PC-3 (cell line): ENCODE measurements around the gene FNDC5. TPM values are rescaled to one million over a fixed set of nuclear protein-coding genes. Genes with fewer than 3 reads are reported as not detected.

Source experiments
- ATAC-seq: fragments of 200-7000 bp; cut with Tn5 transposase; 2 replicates; pipeline ENCODE4 v1.9.1; 2020; ENCODE audit warnings: mild to moderate bottlenecking, moderate library complexity
- BruUV-seq: library from RNA; stranded (reverse); fragments of 400-500 nt; replicated peaks from 2 replicates; lab custom pipeline; 2021; lab: Mats Ljungman, UMichigan
- CTCF ChIA-PET: fragments of 300-600 bp; sonication (Branson Sonifier 250); formaldehyde crosslinking; loops from one replicate; lab custom pipeline; 2022; ENCODE audit warnings: antibody characterized with exemption; lab: Charles Lee
- POLR2A ChIA-PET: fragments of 300-600 bp; sonication (Branson Sonifier 250); formaldehyde crosslinking; loops from one replicate; lab custom pipeline; 2022; ENCODE audit warnings: antibody characterized with exemption; ENCODE audit not compliant: unreplicated experiment; lab: Charles Lee
- DNase-seq: peaks from one replicate; pipeline ENCODE4 v3.0.0-alpha.2; 2015
- H2AFZ ChIP-seq: fragments of 300-600 bp; sonication (generic); 2 replicates; pipeline ENCODE4 v1.6.0; 2016; ENCODE audit warnings: antibody characterized with exemption, low read length
- H3F3A ChIP-seq: fragments of 300-600 bp; sonication (generic); one replicate; pipeline ENCODE4 v1.6.0; 2017; ENCODE audit warnings: antibody characterized with exemption, low read length, control low read depth, mild to moderate bottlenecking; ENCODE audit not compliant: unreplicated experiment
- H3K27ac ChIP-seq: fragments of 300-600 bp; sonication (generic); 2 replicates; pipeline ENCODE4 v1.5.1; 2016; ENCODE audit warnings: mild to moderate bottlenecking, low read length
- H3K27me3 ChIP-seq: fragments of 300-600 bp; sonication (generic); 2 replicates; pipeline ENCODE4 v1.6.1; 2016; ENCODE audit warnings: low read length, mixed read lengths
- H3K36me3 ChIP-seq: fragments of 300-600 bp; sonication (generic); 2 replicates; pipeline ENCODE4 v1.6.1; 2016; ENCODE audit warnings: low read depth, mixed run types, low read length, mixed read lengths
- H3K4me1 ChIP-seq: fragments of 300-600 bp; sonication (generic); 2 replicates; pipeline ENCODE4 v1.5.1; 2016; ENCODE audit warnings: low read length; ENCODE audit not compliant: insufficient read depth
- H3K4me2 ChIP-seq: fragments of 300-600 bp; sonication (generic); 2 replicates; pipeline ENCODE4 v1.6.0; 2016; ENCODE audit warnings: low read length
- H3K4me3 ChIP-seq: fragments of 300-600 bp; sonication (generic); 2 replicates; pipeline ENCODE4 v1.5.1; 2016; ENCODE audit warnings: mild to moderate bottlenecking, low read length, mixed read lengths
- H3K79me2 ChIP-seq: fragments of 300-600 bp; sonication (generic); 2 replicates; pipeline ENCODE4 v1.6.1; 2017; ENCODE audit warnings: low read length, mixed read lengths
- H3K9ac ChIP-seq: fragments of 300-600 bp; sonication (generic); 2 replicates; pipeline ENCODE4 v1.6.0; 2016; ENCODE audit warnings: mild to moderate bottlenecking, low read length
- H3K9me2 ChIP-seq: fragments of 300-600 bp; sonication (generic); replicated peaks from 2 replicates; pipeline ENCODE4 v1.6.1; 2016; ENCODE audit warnings: mixed run types, low read length, mixed read lengths
- H3K9me3 ChIP-seq: fragments of 300-600 bp; sonication (generic); 2 replicates; pipeline ENCODE4 v1.6.1; 2016; ENCODE audit warnings: low read length, mixed read lengths
- H4K20me1 ChIP-seq: fragments of 300-600 bp; sonication (generic); 2 replicates; pipeline ENCODE4 v1.6.1; 2016; ENCODE audit warnings: low read length, mixed read lengths
- CTCF ChIP-seq: fragments of 300-600 bp; sonication (generic); conservative IDR thresholded peaks from 2 replicates; pipeline ENCODE4 v1.5.1; 2017; ENCODE audit warnings: antibody characterized with exemption, low read depth, mild to moderate bottlenecking, low read length
- EZH2 ChIP-seq: fragments of 300-600 bp; sonication (generic); IDR thresholded peaks from one replicate; pipeline ENCODE4 v1.6.1; 2017; ENCODE audit warnings: antibody characterized with exemption, mild to moderate bottlenecking, low read length; ENCODE audit not compliant: unreplicated experiment
- EZH2phosphoT487 ChIP-seq: fragments of 300-600 bp; sonication (generic); IDR thresholded peaks from 2 replicates; pipeline ENCODE4 v1.6.1; 2018; ENCODE audit warnings: mild to moderate bottlenecking, antibody characterized with exemption, low read length, borderline replicate concordance
- intact Hi-C: fragments of 100-400 bp; cut with micrococcal nuclease; formaldehyde crosslinking; loops from 2 replicates; pipeline ENCODE4 v1.9.0; 2023
- total RNA-seq: library from RNA; depleted of rRNA; stranded (reverse); fragments of >200 nt; gene quantifications from 2 replicates; pipeline ENCODE4 v1.2.3, GENCODE V29; 2014; rRNA removed

FNDC5 gene
- total RNA-seq, 1 experiment from 2014 or later = 0.22 TPM

- Histone ChIP-seq H3K79me2 (peaks cover 87% of the 10 kb centered on the region), H3K9me3 (no peaks in the 10 kb centered on the region), H3K4me2 (peak overlapping the region; percentile 83), H4K20me1 (no peaks in the 10 kb centered on the region), H3F3A (no peaks in the 10 kb centered on the region), H3K9ac (peak overlapping the region; percentile 97), H3K9me2 (no peaks in the 10 kb centered on the region), H3K36me3 (no peaks in the 10 kb centered on the region), H3K4me3 (peak overlapping the region; percentile 89), H3K4me1 (peaks cover 29% of the 10 kb centered on the region), H3K27ac (peak overlapping the region; percentile 56), H3K27me3 (no peaks in the 10 kb centered on the region), H2AFZ (peak overlapping the region; percentile 41)
- DNase-seq (peak; percentile 26), ATAC-seq (peak; percentile 1)
- POLR2A ChIA-PET = interaction anchor here (0.7 kb wide), 1 partner anchor 16 kb away, joined by 4 read pairs; no protein-coding TSS in a partner anchor
- CTCF ChIA-PET = interaction anchor here (0.7 to 1.1 kb wide), 2 partner anchors 104 to 281 kb away, joined by 3 read pairs; no protein-coding TSS in a partner anchor
- intact Hi-C loops = loop anchor here (2.0 kb wide), 1 partner anchor 18 kb away; no protein-coding TSS in a partner anchor
- TF ChIP-seq EZH2phosphoT487 (no peak), EZH2 (no peak), CTCF (no peak)
- BruUV-seq = TSS peak; percentile 82
These were observed 54.0 kb downstream of the FNDC5 start for GRCh38 chr1:32816676-32817158.

- no TSS peak for BruUV-seq
- CTCF ChIA-PET = no interaction called here
- intact Hi-C loops = no loop called here
- H3K9ac ChIP-seq = no peak overlapping the region
- H3K9me3 ChIP-seq = no peaks in the 10 kb centered on the region
- POLR2A ChIA-PET = interaction anchor here (0.6 kb wide), 1 partner anchor 55 kb away, joined by 6 read pairs; no protein-coding TSS in a partner anchor
- H3K4me1 ChIP-seq = peaks cover 27% of the 10 kb centered on the region
- peak overlapping the region; percentile 83 for H3K4me2 ChIP-seq
- no peaks in the 10 kb centered on the region for H3K27me3 ChIP-seq
- H3K4me3 ChIP-seq = peak overlapping the region; percentile 89
- ATAC-seq (no peak), DNase-seq (peak; percentile 66)
- no peaks in the 10 kb centered on the region for H3F3A ChIP-seq
- peaks cover 14% of the 10 kb centered on the region for H3K36me3 ChIP-seq
- H4K20me1 ChIP-seq = no peaks in the 10 kb centered on the region
- no peak overlapping the region for H2AFZ ChIP-seq
- no peaks in the 10 kb centered on the region for H3K9me2 ChIP-seq
- no peak overlapping the region for H3K27ac ChIP-seq
- peaks cover 94% of the 10 kb centered on the region for H3K79me2 ChIP-seq
- TF ChIP-seq EZH2 (no peak), EZH2phosphoT487 (no peak), CTCF (no peak)
These were observed 56.6 kb downstream of the FNDC5 start for GRCh38 chr1:32813941-32814739.

Other genes starting within 250 kb of the FNDC5 start
- gene ZBTB8OS, start 220.4 kb downstream of the FNDC5 start, total RNA-seq = 85.2 and 86.7 TPM in 2 replicates
- 161 and 201 TPM in 2 replicates for gene RBBP4, start 219.7 kb downstream of the FNDC5 start, total RNA-seq
- gene SYNC, start 168.1 kb downstream of the FNDC5 start, total RNA-seq = 6.6 and 10.0 TPM in 2 replicates
- 108 and 115 TPM in 2 replicates for gene YARS1, start 53.6 kb downstream of the FNDC5 start, total RNA-seq
- 13.2 and 13.8 TPM in 2 replicates for gene S100PBP, start 53.3 kb downstream of the FNDC5 start, total RNA-seq
- gene HPCA, start 15.6 kb upstream of the FNDC5 start, total RNA-seq = not detected in 2 replicates
- gene TMEM54, start 30.5 kb upstream of the FNDC5 start, total RNA-seq = 175 and 194 TPM in 2 replicates
- 17.9 and 21.3 TPM in 2 replicates for gene RNF19B, start 93.9 kb upstream of the FNDC5 start, total RNA-seq
- gene AK2, start 166.0 kb upstream of the FNDC5 start, total RNA-seq = 213 and 236 TPM in 2 replicates
- 2.2 and 3.3 TPM in 2 replicates for gene AZIN2, start 210.2 kb upstream of the FNDC5 start, total RNA-seq